Measurements from ENCODE around the gene SRRM5. TPM values are rescaled to one million over a fixed set of nuclear protein-coding genes. Genes with fewer than 3 reads are reported as not detected.

The SRRM5 gene
- total and polyA plus RNA-seq, 2 experiments from 2014 or later: 0.24 to 0.27 TPM

- TF ChIP-seq EZH2phosphoT487 (IDR thresholded peaks at IDR 0.05; ENCODE audit: low read depth, severe bottlenecking, unreplicated experiment) (no peak), EZH2 (IDR thresholded peaks at IDR 0.05; ENCODE audit: borderline replicate concordance) (no peak)
- TF ChIP-seq, protein P1, sequence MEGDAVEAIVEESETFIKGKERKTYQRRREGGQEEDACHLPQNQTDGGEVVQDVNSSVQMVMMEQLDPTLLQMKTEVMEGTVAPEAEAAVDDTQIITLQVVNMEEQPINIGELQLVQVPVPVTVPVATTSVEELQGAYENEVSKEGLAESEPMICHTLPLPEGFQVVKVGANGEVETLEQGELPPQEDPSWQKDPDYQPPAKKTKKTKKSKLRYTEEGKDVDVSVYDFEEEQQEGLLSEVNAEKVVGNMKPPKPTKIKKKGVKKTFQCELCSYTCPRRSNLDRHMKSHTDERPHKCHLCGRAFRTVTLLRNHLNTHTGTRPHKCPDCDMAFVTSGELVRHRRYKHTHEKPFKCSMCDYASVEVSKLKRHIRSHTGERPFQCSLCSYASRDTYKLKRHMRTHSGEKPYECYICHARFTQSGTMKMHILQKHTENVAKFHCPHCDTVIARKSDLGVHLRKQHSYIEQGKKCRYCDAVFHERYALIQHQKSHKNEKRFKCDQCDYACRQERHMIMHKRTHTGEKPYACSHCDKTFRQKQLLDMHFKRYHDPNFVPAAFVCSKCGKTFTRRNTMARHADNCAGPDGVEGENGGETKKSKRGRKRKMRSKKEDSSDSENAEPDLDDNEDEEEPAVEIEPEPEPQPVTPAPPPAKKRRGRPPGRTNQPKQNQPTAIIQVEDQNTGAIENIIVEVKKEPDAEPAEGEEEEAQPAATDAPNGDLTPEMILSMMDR (IDR thresholded peaks at IDR 0.05; ENCODE audit: poor library complexity): no peak
- no peak overlapping the region for H3K27ac ChIP-seq
- no peak overlapping the region for H3K4me2 ChIP-seq
- no peaks in the 10 kb centered on the region for H3K36me3 ChIP-seq (replicated peaks; ENCODE audit: insufficient read depth, low read depth)
- 98% methylated on average over 37 of the region's 37 CpGs for WGBS (ENCODE audit: low lambda C conversion rate, missing lambda C conversion rate)
- no peaks in the 10 kb centered on the region for H3K9me3 ChIP-seq (ENCODE audit: low read depth)
- DNase-seq (ENCODE audit: low spot score): no peak
- no peaks in the 10 kb centered on the region for H3K9me2 ChIP-seq (replicated peaks; ENCODE audit: insufficient read depth)
- H3K79me2 ChIP-seq: peaks cover 45% of the 10 kb centered on the region
- H4K20me1 ChIP-seq (ENCODE audit: insufficient read depth, poor library complexity, severe bottlenecking): peaks cover 6% of the 10 kb centered on the region
- no peak overlapping the region for H3K4me3 ChIP-seq
- no peak overlapping the region for H2AFZ ChIP-seq
- H3K4me1 ChIP-seq (ENCODE audit: insufficient read depth): peaks cover 15% of the 10 kb centered on the region
- H3K27me3 ChIP-seq: no peaks in the 10 kb centered on the region
Measured at GRCh38 chr19:43592800-43593350, 19.0 kb upstream of the SRRM5 start.

- no peaks in the 10 kb centered on the region for H3K36me3 ChIP-seq (replicated peaks; ENCODE audit: insufficient read depth, low read depth)
- no peaks in the 10 kb centered on the region for H3K27me3 ChIP-seq
- H3K4me1 ChIP-seq (ENCODE audit: insufficient read depth): peaks cover 15% of the 10 kb centered on the region
- no peak for TF ChIP-seq EZH2phosphoT487 (IDR thresholded peaks at IDR 0.05; ENCODE audit: low read depth, severe bottlenecking, unreplicated experiment)
- no peaks in the 10 kb centered on the region for H3K9me2 ChIP-seq (replicated peaks; ENCODE audit: insufficient read depth)
- H3K4me3 ChIP-seq: peak overlapping the region; percentile 34
- no peaks in the 10 kb centered on the region for H3K9me3 ChIP-seq (ENCODE audit: low read depth)
- H3K27ac ChIP-seq: peak overlapping the region; percentile 90
- peaks cover 6% of the 10 kb centered on the region for H4K20me1 ChIP-seq (ENCODE audit: insufficient read depth, poor library complexity, severe bottlenecking)
- no peak overlapping the region for H2AFZ ChIP-seq
- no peak for DNase-seq (ENCODE audit: low spot score)
- peak overlapping the region; percentile 100 for H3K4me2 ChIP-seq
- peaks cover 56% of the 10 kb centered on the region for H3K79me2 ChIP-seq
- 92% methylated on average over 10 of the region's 10 CpGs for WGBS (ENCODE audit: low lambda C conversion rate, missing lambda C conversion rate)
Measured at GRCh38 chr19:43594081-43594697, 17.7 kb upstream of the SRRM5 start.

DNA sequence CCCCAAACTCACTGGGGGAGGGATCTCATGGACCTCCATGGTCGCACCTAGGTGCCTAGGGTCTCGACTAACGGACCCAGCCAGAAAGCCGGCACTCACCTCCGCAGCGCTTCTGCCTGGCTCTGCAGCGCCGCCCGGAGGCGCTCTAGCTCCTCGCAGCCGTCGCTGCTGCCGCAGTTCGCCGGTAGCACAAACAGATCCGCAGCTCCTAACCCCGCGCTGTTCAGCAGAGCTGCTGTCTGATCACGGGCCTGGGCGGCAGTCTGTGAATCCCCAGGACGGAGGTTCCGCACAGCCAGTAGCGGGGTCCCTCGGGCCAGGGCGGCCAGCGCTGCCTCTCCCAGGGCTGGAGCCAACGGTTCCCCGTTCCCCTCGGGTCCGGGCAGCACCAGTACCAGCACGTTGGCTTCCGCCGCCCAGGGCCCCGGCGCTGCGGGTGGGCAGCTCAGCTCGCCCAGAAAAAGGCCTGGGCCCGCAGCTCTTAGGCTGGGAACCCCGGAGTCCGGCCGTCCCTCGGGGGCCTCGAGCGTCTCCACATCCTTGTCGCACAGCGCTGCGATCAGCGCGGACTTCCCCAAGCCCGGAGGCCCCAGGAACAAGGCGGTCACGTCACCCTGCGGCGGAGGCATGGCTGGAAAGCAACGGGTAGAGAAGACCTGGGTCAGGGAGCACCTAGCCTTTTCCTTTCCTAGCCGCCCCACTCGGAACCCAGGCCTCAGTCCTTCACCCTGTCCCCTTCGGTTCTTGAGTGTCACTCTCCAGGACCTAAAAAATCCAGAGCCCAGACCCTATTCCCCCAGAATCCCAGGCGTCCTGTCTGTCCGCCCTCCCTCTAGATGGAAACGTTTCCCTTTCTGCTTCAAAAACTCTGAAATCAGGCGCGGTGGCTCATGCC, 16.9 kb upstream of the SRRM5 start:
- no peaks in the 10 kb centered on the region for H3K9me3 ChIP-seq (ENCODE audit: low read depth)
- H3K4me1 ChIP-seq (ENCODE audit: insufficient read depth): peaks cover 15% of the 10 kb centered on the region

More for the DNA sequence above, 16.9 kb upstream of the SRRM5 start:
- 2% methylated on average over 60 of the region's 64 CpGs for WGBS (ENCODE audit: low lambda C conversion rate, missing lambda C conversion rate)
- Histone ChIP-seq H3K4me2 (peak overlapping the region; percentile 100), H3K27ac (peak overlapping the region; percentile 90), H2AFZ (peak overlapping the region; percentile 32), H3K9me2 (replicated peaks; ENCODE audit: insufficient read depth) (no peaks in the 10 kb centered on the region), H3K27me3 (no peaks in the 10 kb centered on the region), H4K20me1 (ENCODE audit: insufficient read depth, poor library complexity, severe bottlenecking) (peaks cover 6% of the 10 kb centered on the region), H3K4me3 (peak overlapping the region; percentile 34), H3K79me2 (peaks cover 57% of the 10 kb centered on the region), H3K36me3 (replicated peaks; ENCODE audit: insufficient read depth, low read depth) (no peaks in the 10 kb centered on the region)
- TF ChIP-seq, protein P1 (IDR thresholded peaks at IDR 0.05; ENCODE audit: poor library complexity): peak; percentile 83
- no peak for TF ChIP-seq EZH2phosphoT487 (IDR thresholded peaks at IDR 0.05; ENCODE audit: low read depth, severe bottlenecking, unreplicated experiment)
- peak; percentile 90 for DNase-seq (ENCODE audit: low spot score)

Data from hepatocyte (in vitro differentiated cells).